Adipocyte (in vitro differentiated cells): ENCODE results near the gene SNAPC1.

Source experiments
- DNase-seq: peaks from one replicate; pipeline ENCODE4 v3.0.0-alpha.2; 2015; ENCODE audit warnings: low read depth
- H3K27me3 ChIP-seq: replicated peaks from 2 replicates; pipeline ENCODE4 v1.7.0; 2013; ENCODE audit warnings: mild to moderate bottlenecking, low read length, moderate library complexity; ENCODE audit not compliant: control insufficient read depth, insufficient read depth
- H3K36me3 ChIP-seq: 2 replicates; pipeline ENCODE4 v1.7.0; 2013; ENCODE audit warnings: low read length, mild to moderate bottlenecking, moderate library complexity; ENCODE audit not compliant: control insufficient read depth, insufficient read depth, severe bottlenecking
- H3K4me1 ChIP-seq: 2 replicates; pipeline ENCODE4 v1.7.0; 2013; ENCODE audit warnings: mild to moderate bottlenecking, low read length, moderate library complexity; ENCODE audit not compliant: control insufficient read depth, insufficient read depth
- H3K4me3 ChIP-seq: 2 replicates; pipeline ENCODE4 v1.7.0; 2013; ENCODE audit warnings: mild to moderate bottlenecking, low read length, moderate library complexity
- H3K9ac ChIP-seq: 2 replicates; pipeline ENCODE4 v1.7.0; 2013; ENCODE audit warnings: mild to moderate bottlenecking, low read length, moderate library complexity
- H3K9me3 ChIP-seq: 2 replicates; pipeline ENCODE4 v1.7.0; 2013; ENCODE audit warnings: mild to moderate bottlenecking, low read length, moderate library complexity; ENCODE audit not compliant: control insufficient read depth

SNAPC1 gene

DNA sequence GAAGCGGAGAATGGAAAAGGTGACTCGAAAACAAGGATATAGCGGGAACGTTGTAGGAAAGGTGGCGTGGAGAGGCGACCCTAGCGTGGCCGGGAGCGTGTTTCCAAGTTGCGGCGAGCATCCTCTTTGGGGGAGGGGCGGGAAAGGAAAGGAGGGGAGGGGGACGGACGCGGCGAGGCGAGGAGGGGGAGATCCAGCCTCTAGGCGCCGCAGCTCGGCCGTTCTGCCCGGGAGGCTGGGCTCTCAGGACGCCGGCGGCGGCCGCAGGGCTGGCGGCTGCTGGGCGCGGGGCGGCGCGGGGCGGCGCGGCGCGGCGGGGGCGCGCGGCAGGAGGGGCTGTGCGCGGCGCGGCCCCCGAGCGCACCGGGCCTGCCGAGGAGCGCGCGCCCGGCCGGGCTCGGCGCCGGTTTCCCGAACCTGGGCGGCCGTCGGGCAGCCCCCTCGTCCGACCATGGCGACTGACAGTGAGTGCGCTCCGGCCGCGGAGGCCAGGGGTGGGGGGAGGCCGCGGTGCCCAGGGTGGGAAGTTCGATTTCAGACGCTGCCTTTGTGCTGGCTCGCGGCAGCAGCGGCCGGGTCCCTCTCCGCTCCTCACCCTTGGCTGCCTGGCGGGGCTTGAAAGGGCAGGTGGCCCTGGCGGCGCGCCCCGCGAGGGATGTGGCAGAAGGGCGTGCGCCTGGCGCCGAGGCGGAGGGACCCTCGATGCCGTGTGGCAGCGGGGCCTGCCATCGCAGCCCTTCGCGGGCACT, 50.3 kb downstream of the SNAPC1 start, which contains the start of gene SYT16:
TSS of gene SYT16 (plus strand) at position 357 of the 749 bp plus-strand sequence.
- H3K9me3 ChIP-seq: no peaks in the 10 kb centered on the region
- no peaks in the 10 kb centered on the region for H3K36me3 ChIP-seq
- H3K4me1 ChIP-seq: peaks cover 4% of the 10 kb centered on the region
- H3K9ac ChIP-seq: peak within 1 kb of the TSS; percentile 54
- peaks cover 43% of the 10 kb centered on the region for H3K27me3 ChIP-seq
- peak; percentile 40 for DNase-seq
- H3K4me3 ChIP-seq: peak within 1 kb of the TSS; percentile 74

DNA sequence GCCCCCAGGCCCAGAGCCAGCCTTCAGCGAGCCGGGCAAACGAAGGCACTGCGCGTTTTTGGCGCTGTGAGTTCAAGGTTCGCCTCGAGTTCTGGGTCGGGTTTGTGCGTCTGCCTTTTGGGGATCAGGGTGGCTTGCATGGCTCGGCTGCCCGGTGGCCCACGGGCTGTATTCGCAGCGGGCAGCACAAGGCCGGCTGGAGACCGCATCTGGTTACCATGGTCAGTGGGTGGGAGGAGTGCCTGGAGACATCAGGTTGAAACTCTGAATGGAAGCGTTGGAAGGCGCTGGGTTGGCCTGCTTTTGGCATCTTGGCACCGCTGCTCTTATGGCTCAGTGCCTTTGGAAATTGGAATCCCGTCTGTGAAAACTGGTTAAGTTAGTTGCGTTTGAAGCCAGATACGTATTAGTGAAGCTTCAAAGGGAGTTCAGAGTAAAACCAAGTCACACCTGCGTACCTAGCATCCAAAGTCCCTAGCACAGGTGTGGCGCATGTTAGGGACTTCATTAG, 50.9 kb downstream of the SNAPC1 start:
- H3K36me3 ChIP-seq: no peaks in the 10 kb centered on the region
- H3K27me3 ChIP-seq: peaks cover 43% of the 10 kb centered on the region
- peak overlapping the region; percentile 54 for H3K9ac ChIP-seq
- H3K9me3 ChIP-seq: no peaks in the 10 kb centered on the region
- H3K4me3 ChIP-seq: peak overlapping the region; percentile 74
- no peak for DNase-seq
- H3K4me1 ChIP-seq: peaks cover 4% of the 10 kb centered on the region

DNA sequence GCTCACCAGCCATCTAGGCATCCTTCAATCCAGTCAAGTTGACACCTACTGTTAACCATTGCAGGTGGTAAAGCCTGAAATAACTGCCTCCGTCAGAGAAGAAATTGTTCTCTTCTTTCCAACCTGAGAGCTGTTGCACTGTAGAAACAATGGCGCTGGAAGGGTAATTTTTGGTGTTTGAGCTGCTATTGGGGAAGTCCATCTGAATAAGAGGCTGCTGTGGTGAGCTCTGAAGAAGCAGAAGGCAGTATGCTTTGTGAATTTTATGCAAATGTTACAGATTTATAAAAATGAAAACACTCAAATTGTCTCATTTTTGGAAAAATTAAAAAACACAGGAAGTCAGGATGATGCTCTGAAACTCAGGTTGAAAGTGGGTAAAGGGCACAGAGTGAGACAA, 60.2 kb downstream of the SNAPC1 start:
- Histone ChIP-seq H3K27me3 (peaks cover 5% of the 10 kb centered on the region), H3K9ac (no peak overlapping the region), H3K36me3 (no peaks in the 10 kb centered on the region), H3K4me3 (no peak overlapping the region), H3K9me3 (peaks cover 13% of the 10 kb centered on the region), H3K4me1 (no peaks in the 10 kb centered on the region)
- DNase-seq: no peak

DNA sequence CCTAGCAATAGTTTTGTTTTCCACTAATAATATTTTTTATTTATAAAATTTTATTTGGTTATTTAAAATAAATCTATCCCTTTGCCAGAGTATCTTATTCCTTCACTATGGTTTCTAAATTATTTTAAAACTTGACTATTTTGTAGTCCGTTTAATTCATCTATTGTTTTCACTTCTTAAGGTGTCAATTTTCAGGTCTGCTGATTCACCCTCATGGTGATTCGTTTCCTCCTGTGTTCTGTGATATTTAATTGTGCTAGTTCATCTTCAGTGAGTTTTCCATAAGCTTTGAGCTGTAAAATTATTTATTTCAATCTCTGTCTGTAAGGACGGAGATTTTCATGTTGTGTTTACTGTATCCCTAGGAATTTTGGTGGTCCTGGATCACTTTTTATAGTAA, 70.6 kb downstream of the SNAPC1 start:
- Histone ChIP-seq H3K27me3 (no peaks in the 10 kb centered on the region), H3K4me3 (no peak overlapping the region), H3K9me3 (no peaks in the 10 kb centered on the region), H3K36me3 (no peaks in the 10 kb centered on the region), H3K4me1 (peaks cover under 1% of the 10 kb centered on the region), H3K9ac (no peak overlapping the region)
- DNase-seq: no peak

DNA sequence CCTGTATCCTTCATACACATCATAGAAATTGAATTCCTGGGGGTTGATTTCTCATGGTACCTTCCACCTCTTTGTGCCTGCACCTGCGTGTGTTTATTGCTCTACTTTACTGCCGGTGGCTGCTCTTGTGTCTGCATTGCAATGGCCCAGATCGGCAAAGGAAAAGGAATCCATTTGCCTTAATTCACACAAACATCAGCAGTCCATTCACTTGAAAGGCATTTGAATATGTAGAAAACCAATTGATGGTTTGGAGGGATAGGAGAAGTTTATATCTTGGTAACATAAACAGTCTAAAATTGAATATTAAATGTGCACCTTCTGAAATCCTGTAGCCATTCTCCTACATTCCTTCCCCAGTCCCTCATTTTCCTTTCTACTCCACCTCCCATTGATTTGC, 74.0 kb downstream of the SNAPC1 start:
- no peak for DNase-seq
- H3K4me1 ChIP-seq: peaks cover 24% of the 10 kb centered on the region
- H3K4me3 ChIP-seq: no peak overlapping the region
- H3K9ac ChIP-seq: no peak overlapping the region
- no peaks in the 10 kb centered on the region for H3K9me3 ChIP-seq
- H3K36me3 ChIP-seq: no peaks in the 10 kb centered on the region
- H3K27me3 ChIP-seq: no peaks in the 10 kb centered on the region

DNA sequence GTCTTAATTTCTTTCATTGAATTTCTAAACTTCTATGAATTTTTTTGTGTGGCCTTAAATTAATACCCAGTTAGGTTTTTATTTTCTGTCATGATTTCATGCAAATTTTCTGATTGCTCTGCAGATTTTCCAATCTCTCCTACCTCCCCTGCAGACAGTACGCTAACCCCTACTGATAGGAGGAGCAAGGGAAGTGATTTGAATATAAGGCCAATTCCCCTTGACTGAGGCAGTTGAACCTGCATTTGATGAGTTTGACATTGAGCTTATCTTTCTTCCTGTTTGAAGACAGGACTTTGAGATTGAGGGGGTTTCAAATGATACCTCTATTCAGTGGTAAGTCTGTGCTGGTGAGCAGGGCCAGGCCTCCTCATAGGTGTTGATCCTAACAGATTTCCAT, 74.6 kb downstream of the SNAPC1 start:
- DNase-seq: no peak
- H3K9me3 ChIP-seq: no peaks in the 10 kb centered on the region
- H3K9ac ChIP-seq: no peak overlapping the region
- peaks cover 24% of the 10 kb centered on the region for H3K4me1 ChIP-seq
- no peaks in the 10 kb centered on the region for H3K36me3 ChIP-seq
- H3K4me3 ChIP-seq: no peak overlapping the region
- H3K27me3 ChIP-seq: no peaks in the 10 kb centered on the region

DNA sequence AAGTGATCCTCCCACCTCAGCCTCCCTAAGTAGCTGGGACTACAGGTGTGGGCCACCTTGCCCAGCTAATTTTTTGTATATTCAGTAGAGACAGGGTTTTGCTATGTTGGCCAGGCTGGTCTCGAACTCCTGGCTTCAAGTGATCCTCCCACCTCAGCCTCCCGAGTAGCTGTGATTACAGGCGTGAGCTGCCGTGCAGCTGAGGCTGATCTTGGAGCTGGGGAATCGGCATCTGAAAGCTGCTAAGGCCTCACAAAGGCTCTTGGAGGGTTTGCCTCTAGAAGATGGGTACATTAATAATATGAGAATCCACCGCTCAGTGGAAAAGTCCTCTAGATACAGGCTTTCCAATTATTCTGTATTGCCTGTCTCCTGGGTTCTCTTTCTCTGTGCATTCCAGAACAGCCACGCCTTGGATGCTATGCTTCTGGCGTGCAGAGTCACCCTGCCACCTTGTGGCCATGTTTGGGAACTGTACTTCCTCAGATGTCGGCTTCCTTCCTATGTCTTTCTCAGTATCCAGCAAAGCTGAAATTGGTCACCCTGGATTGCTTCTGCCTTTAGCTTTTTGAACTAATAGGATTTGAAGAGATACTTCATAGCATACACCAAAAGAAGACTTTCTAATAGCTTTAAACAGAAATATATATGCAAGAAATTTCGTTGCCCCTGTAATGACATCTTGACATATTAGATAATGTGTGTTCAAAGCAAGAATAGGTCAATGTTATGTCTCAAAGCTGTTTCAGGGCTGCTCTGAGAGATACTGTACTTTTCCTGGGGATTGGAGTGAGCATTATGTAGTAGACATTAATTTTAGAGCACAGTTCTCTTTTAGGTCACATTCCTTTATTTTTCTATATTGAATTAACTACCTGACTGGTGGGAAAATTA, 75.4 kb downstream of the SNAPC1 start:
- Histone ChIP-seq H3K36me3 (no peaks in the 10 kb centered on the region), H3K27me3 (no peaks in the 10 kb centered on the region), H3K4me1 (peaks cover 24% of the 10 kb centered on the region), H3K9ac (peak overlapping the region; percentile 59), H3K9me3 (no peaks in the 10 kb centered on the region), H3K4me3 (no peak overlapping the region)
- peak; percentile 92 for DNase-seq

DNA sequence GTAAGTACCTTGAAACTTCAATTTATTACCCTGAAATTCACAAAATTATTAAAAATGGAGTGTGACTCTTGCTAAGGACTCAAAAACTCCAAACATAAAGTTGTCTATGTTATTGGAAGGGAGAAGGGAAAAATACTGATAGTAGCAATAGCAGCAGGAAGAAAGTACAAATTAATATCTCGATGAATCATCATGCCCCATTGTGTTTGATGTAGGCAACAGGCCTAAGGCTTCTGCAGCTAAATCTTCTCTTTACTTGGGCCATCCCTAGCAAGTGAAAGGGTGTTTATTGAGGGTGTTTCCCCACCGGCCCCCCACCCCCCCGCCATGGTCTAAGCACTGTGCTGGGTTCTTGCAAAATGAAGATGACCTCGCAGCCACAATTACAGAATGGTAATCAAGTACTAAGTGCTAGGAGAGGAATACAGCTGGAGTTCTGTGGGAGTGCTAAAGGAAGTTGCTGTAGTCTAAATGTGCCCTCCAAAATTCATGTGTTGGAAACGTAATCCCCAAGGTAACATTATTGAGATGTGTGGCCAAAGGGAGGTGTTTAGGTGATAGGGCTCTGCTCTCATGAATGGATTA, 76.5 kb downstream of the SNAPC1 start:
- no peak for DNase-seq
- Histone ChIP-seq H3K4me3 (peak overlapping the region; percentile 46), H3K9me3 (no peaks in the 10 kb centered on the region), H3K4me1 (peaks cover 24% of the 10 kb centered on the region), H3K36me3 (no peaks in the 10 kb centered on the region), H3K9ac (peak overlapping the region; percentile 9), H3K27me3 (no peaks in the 10 kb centered on the region)

DNA sequence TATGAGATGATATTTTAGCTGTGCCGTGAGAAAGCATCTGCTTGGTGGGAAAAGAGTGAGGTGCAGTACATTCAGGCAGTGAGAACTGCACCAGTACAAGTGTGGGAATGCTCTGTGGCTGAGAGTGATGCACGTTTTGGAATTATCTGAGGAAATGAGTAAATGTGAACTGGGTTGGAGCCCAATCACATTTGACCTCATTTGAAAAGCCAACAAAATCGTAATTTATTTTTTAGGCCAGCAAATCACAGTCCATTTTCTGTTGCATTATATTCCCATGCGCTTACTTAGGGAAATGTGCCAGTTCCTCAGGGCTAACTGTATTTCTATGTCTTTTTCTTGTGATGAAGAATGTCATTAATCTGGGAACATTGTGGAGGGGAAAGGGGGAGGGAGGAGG, 77.3 kb downstream of the SNAPC1 start:
- Histone ChIP-seq H3K9me3 (peaks cover 3% of the 10 kb centered on the region), H3K36me3 (no peaks in the 10 kb centered on the region), H3K9ac (peak overlapping the region; percentile 9), H3K27me3 (no peaks in the 10 kb centered on the region), H3K4me1 (peaks cover 24% of the 10 kb centered on the region), H3K4me3 (peak overlapping the region; percentile 46)
- DNase-seq: no peak

DNA sequence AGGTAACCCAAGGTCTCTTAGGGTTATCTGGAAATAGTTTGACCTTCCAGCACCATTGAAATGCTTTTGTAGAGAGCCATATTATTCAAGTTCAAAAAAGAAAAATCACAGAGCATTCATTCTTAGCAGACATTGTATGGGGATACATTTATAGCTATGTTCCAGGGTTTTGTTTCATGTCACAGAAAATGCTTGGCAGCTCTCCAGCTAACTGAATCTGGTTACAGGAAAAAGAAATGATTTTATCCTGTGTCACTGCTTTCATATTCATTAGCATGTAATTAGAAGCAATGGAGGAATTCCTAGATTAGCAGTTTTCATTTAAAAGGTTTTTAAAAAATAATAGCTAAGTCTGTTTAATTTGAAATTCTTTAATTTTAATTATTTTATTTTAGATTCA, 78.9 kb downstream of the SNAPC1 start:
- Histone ChIP-seq H3K4me1 (peaks cover 24% of the 10 kb centered on the region), H3K9me3 (peaks cover 13% of the 10 kb centered on the region), H3K27me3 (no peaks in the 10 kb centered on the region), H3K36me3 (no peaks in the 10 kb centered on the region), H3K4me3 (no peak overlapping the region), H3K9ac (no peak overlapping the region)
- DNase-seq: peak; percentile 35
